GM18870 (cell line): ENCODE data around the gene LIME1.
"Not testable (repeated sequence)": the region's sequence is repeated elsewhere in the genome, so short reads cannot be mapped to it uniquely, and the experiment has no call there.

Source experiments
- ATAC-seq: cut with Tn5 transposase; IDR thresholded peaks from one replicate; pipeline ENCODE4 v1.9.1; 2021; ENCODE audit warnings: moderate library complexity; ENCODE audit not compliant: unreplicated experiment

LIME1 gene

DNA sequence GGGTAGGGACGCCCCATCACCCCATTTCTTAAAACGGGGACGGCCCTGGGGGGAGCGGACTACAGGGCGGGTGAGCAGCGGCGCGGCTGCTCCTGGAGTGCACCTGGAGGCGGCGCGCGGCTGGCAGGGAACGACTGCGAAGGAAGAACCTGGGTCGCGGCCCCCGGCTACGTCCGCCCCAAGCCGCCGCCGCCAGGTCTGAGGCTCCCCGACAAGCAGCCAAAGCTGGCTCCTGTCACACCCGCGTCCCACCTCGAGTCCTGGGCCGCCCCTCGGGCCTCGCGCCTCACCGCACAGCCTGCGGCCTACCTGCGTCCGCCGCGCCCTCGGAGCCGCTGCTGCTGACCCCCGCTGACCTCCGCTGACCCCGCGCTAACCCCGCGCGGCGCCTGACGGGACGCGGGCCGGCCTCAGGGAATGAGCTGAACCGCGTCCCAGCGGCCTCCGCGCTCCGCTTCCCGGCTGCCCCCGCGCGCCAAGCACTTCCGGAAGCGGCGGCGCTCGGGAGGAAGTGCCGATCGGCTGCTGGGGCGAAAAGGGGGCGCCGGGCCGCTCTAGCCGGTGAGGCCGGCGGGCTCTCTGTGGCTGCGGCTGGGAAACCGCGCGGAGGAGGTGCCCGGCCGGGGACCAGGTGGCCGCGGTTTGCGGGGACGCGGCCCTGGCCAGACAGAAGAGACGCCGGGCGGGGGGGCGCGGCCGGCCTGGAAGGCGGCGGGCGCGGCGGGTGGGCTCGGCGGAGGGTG is 28.7 kb upstream of the LIME1 start, which contains the start of the genes ARFRP1 and ZGPAT:
Gene ARFRP1, minus strand, starts transcription at position 419 of the 743 bp plus-strand sequence. CDS start 885 bp downstream, outside the sequence.
Gene ZGPAT, plus strand, starts transcription at position 482 of the 743 bp plus-strand sequence. CDS start 542 bp downstream, outside the sequence.
- ATAC-seq: no peak

DNA sequence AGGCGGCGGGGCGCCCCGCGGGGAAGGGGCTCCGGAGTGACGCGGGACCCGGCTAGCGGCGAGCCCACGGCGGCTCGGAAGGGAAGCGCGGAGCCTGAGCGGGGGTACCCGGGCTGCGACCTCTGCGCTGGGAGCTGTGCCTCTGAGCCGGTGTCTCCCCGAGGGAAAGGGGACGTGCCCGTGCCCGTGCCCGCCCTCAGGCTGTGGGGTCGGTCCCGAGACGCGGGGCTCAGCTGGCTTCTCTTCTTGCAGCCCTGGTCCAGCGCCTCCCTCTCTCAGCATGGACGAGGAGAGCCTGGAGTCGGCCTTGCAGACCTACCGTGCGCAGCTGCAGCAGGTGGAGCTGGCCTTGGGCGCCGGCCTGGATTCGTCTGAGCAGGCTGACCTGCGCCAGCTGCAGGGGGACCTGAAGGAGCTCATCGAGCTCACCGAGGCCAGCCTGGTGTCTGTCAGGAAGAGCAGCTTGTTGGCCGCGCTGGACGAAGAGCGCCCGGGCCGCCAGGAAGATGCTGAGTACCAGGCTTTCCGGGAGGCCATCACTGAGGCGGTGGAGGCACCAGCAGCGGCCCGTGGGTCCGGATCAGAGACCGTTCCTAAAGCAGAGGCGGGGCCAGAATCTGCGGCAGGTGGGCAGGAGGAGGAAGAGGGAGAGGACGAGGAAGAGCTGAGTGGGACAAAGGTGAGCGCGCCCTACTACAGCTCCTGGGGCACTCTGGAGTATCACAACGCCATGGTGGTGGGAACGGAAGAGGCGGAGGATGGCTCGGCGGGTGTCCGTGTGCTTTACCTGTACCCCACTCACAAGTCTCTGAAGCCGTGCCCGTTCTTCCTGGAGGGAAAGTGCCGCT is 27.9 kb upstream of the LIME1 start:
- ATAC-seq: no peak

DNA sequence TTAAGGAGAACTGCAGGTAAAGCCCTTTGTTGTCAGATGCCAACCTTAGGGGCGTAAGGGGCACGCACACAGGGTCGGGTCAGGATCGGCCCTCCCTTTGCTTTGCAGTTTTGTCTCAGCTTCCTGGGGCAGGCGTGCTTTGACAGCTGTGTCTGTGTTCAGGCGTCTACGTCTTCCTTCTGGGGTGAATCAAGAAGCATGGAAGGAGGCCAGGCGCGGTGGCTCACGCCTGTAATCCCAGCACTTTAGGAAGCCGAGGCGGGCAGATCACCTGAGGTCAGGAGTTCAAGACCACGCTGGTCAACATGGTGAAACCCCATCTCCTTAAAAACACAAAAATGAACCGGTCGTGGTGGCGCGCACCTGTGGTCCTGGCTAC is 27.3 kb upstream of the LIME1 start:
- ATAC-seq: no peak

DNA sequence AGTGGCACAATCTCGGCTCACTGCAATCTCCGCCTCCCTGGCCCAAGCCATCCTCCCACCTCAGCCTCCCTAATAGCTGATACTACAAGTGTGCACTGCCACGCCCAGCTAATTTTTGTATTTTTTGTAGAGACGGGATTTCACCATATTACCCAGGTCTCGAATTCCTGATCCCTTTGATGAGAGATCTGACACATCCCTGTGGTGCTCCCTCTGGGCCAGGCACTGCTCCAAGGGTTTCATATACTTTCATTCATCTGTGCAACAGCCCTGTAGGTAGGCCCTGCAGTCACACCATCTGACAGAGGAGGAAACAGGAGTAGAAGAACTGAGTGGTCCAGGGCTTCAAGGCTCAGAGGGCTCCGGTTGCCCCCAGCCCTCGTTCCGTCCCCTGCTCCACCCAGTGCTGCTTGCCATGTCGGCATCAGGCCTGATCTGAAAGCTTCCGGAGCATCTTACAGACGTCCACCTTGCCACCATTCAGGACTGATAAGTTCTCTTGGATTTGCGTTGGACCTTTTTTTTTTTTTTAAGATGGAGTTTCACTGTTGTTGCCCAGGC is 25.3 kb upstream of the LIME1 start:
- ATAC-seq: no peak

DNA sequence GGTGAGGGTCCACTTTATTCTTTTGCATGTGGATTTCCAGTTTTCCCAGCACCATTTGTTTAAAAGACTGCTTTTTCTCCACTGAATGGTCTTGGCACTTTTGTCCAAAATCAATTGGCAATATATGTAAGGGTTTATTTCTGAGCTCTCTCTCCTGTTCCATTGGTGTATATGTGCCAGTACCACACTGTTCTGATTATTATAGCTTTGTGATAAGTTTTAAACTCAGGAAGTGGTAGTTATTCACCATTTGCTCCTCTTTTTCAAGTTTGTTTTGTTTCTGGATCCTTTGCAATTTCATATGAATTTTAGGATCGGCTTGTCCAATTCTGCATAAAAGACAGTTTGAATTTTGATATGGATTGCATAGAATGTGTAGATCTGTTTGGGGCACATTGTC is 24.3 kb upstream of the LIME1 start:
- ATAC-seq: no peak

DNA sequence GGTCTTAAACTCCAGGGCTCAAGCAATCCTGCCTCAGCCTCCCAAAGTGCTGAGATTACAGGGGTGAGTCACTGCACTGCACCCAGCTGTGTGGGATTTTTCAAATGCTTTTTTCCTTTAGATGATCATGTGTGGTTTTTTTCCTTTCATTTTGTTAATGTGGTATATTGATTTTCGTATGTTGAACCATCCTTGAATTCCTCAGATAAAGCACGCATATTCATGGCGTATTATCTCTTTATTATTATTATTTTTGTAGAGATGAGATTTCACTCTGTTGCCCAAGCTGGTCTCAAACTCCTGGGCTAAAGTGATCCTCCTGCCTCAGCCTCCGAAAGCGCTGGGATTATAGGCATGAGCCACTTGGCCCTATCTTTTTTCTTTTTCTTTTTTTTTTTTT is 21.6 kb upstream of the LIME1 start:
- ATAC-seq: no peak

DNA sequence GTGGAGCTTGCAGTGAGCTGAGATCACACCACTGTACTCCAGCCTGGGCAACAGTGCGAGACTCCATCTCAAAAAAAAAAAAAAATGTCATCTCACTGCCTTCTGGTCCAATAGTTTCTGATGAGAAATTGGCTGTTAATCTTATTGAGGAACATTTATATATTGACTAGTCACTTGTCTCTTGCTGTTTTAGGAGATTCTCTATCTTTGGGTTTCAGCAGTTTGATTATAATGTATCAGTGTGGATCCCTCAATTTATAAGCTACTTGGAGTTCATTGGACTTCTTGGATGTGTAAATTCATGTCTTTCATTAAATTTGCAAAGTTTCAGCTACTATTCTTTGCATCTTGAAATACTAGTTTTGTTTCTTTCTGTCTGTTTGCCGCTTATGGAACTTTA is 17.5 kb upstream of the LIME1 start:
- ATAC-seq: no peak

DNA sequence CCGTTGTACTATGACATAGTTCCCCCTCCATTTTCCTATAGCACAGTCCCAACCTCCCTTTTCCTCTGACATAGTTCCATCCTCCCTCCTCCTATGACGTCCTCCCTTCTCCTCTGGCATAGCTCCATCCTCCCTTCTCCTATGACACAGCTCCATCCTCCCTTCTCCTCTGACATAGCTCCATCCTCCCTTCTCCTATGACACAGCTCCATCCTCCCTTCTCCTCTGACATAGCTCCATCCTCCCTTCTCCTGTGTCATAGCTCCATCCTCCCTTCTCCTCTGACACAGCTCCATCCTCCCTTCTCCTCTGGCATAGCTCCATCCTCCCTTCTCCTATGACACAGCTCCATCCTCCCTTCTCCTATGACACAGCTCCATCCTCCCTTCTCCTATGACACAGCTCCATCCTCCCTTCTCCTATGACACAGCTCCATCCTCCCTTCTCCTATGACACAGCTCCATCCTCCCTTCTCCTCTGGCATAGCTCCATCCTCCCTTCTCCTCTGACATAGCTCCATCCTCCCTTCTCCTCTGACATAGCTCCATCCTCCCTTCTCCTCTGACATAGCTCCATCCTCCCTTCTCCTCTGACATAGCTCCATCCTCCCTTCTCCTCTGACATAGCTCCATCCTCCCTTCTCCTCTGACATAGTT is 13.4 kb upstream of the LIME1 start:
- not testable (repeated sequence) for ATAC-seq

DNA sequence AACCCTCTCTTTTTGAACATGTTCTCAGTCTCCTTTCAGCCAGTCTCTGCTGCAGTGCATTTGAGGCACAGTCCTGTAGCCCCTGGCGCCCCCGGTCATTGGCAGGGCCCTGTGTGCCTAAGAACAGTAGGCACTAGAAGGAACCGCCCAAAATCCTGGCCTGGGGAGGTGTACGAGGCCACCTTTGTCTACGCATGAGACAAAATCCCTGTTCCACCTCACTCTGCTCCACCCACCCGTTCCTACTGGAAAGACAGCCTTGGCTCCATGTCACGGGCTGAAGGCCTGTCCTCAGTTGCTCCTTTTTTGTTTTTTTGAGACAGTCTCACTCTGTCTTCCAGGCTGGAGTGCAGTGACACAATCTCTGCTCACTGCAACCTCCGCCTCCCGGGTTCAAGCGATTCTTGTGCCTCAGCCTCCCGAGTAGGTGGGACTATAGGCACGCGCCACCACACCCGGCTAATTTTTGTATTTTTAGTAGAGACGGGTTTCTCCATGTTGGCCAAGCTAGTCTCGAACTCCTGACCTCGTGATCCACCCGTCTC is 6.2 kb upstream of the LIME1 start:
- not testable (repeated sequence) for ATAC-seq

DNA sequence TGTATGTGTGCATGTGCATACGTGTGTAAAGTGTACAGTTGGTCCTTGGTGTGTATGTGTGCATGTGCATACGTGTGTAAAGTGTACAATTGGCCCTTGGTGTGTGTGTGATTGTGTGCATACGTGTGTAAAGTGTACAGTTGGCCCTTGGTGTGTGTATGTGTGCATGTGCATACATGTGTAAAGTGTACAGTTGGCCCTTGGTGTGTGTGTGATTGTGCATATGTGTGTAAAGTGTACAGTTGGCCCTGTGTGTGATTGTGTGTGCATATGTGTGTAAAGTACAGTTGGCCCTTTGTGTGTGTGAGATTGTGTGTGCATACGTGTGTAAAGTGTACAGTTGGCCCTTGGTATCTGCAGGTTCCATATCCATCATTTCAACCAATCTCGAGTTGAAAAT is 5.1 kb upstream of the LIME1 start:
- no peak for ATAC-seq

DNA sequence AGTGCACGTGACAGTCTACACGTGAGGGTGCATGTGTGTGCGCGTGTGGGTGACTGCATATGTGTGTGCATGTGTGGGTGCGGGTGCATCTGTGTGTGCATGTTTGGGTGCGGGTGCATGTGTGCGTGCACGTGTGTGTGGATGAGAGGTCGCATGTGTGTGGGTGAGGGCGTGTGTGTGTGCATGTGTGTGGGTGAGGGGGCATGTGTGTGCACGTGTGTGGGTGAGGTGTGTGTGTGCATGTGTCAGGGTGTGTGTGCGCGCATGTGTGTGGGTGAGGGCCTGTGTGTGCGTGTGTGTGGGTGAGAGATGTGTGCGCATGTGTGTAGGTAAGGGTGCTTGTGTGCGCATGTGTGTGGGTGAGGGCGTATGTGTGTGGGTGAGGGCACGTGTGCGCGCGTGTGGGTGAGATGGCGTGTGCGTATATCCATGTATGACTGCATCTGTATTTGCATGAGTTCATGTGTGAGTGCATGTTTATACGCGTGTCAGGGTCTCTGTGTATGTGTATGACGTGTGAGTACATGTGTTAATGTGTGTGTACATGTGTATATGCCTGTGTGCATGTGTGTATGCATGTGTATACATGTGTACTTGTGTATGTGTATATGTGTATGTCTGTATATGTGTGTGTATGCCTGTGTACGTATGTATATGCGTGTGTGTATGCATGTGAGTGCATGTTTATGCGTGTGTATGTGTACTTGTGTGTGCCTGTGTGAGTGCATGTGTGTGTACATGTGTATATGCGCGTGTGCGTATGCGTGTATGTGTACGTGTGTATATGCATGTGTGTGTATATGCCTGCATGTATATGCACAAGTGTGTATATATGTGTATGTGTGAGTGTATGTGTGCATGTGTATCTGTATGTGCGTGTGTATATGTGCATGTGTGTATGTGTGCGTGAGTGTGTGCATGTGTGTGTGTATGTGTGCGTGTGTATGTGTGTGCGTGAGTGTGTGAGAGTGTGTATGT is 4.1 kb upstream of the LIME1 start:
- ATAC-seq: no peak

DNA sequence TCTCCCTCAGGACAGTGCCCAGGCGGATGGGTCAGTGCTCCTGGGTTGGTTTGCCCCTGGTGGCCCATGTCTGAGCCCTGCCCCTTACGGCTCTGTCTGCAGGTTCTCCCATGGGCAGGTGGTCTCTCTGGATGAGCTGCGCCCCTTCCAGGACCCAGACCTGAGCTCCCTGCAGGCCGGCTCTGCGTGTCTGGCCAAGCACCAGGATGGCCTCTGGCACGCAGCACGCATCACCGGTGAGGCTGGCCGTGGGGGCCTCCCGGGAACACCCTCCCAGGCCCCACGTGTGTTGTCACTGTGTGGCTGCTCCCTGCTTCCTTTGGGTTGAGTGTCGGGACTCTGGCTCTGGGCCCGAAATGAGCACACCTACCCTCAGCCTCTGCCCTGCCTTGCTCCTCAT is 3.3 kb upstream of the LIME1 start:
- ATAC-seq: no peak

DNA sequence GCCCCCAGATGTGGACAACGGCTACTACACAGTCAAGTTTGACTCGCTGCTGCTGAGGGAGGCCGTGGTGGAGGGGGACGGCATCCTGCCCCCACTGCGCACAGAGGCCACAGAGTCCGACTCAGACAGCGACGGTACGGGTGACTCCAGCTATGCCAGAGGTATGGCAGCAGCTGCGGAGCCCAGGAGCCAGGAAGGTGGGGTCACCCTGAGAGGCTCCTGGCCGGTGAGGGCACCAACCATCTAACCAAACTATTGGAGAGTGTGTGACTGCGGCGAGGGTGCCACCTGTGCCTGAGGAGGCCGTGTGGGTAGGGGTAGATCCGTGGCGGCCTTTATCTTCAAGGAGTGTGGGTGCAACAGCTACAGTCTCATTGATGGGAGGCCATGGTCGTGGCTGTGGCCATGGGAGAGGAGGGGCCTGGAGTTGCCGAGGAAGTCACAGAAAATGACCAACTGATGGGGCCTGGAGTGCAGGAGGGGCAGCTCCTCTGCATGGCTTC is 2.8 kb upstream of the LIME1 start:
- ATAC-seq: no peak

DNA sequence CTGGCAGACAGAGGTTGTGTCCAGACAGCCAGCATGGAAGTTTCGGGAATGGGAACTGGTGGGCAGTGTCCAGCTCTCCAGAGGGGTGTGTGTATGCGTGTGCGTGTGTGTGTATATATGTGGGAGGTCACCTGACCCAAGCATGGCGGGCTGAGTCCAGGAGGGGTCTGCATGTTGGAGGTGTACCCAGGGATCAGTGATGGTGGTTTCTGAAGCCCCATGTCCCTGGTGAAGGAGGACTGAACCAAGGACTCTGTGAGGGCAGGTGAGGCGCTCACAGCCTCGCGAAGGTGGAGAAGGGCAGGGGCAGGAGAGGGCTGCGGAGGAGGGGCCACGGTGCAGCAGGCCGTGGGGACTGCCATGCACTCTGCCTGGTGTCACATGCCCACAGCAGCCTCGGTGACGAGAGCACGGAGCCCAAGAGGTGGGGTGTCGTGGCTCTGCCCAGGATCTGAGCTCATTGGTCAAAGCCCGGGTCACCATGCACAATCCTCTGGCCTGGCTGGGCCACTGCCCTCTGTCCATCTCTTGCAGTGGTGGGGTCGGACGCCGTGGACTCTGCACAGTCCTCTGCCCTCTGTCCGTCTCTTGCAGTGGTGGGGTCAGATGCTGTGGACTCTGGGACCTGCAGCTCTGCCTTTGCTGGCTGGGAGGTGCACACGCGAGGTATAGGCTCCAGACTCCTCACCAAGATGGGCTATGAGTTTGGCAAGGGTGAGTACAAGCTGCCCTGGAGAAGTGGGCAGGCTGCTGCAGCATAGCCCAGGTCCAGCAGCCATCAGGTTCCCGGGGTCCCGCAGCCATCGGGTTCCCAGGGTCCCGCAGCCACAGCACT is 2.1 kb upstream of the LIME1 start:
- ATAC-seq: no peak

DNA sequence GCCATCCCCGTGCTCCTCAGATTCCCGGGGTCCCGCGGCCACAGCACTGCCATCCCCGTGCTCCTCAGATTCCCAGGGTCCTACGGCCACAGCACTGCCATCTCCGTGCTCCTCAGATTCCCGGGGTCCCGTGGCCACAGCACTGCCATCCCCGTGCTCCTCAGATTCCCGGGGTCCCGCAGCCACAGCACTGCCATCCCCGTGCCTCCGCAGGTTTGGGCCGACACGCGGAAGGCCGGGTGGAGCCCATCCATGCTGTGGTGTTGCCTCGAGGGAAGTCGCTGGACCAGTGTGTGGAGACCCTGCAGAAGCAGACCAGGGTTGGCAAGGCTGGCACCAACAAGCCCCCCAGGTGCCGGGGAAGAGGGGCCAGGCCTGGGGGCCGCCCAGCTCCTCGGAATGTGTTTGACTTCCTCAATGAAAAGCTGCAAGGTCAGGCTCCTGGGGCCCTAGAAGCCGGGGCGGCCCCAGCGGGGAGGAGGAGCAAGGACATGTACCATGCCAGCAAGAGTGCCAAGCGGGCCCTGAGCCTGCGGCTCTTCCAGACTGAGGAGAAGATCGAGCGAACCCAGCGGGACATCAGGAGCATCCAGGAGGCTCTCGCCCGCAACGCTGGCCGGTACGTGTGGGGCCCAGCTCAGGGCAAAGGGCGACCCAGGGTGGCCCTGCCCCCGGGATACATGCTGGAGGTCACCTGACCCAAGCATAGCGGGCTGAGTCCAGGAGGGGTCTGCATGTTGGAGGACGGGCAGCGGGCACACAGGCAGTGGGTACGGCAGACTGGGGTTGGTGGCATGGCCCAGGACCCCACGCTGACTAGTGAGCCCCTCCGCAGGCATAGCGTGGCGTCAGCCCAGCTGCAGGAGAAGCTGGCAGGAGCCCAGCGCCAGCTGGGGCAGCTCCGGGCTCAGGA is 1.3 kb upstream of the LIME1 start:
- ATAC-seq: no peak

DNA sequence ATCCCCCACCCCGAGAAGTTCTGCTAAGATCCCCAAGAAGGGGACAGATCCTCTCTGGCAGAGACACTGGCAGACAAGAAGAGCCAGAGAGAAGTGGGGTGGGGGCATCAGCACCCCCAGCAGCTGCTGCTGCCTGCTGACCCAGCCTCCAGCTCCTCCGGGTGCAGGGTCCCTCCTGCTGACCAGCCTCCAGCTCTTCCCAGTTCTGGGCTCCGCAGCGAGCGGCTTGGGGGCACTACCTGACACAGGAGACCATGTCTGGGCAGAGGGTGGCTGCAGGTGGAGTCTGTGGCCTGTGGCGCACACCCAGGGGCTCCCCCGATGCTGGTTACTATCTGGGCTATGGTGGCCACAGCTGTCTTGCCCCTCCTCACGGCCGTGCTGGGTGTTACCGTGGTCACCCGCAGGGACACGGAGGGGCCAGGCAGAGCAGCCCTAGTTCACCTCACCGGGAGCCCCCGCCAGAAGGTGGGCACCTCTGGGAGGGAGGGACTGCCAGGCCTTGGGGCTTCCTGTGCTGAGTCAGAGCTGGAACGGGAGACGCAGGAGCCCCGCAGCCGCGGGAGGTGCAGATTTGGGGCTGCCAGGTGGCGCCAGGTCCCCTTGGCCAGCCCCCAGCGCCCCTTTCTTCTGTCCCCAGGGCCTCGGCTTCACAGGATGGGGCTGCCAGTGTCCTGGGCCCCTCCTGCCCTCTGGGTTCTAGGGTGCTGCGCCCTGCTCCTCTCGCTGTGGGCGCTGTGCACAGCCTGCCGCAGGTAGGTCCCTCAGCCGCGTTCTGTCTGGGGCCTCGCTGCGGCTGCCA is 630 bp downstream of the LIME1 start:
- ATAC-seq: no peak

DNA sequence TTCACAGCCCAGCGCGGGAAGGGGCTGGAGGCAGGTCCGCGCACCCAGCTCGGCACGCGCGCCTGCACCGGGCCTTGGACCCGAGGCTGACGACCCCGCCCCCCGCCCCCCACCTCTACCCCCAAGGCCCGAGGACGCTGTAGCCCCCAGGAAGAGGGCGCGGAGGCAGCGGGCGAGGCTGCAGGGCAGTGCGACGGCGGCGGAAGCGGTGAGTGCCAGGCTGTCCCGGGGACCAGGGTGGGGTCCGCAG is 1.2 kb downstream of the LIME1 start:
- ATAC-seq: no peak
